ENCODE measurements around the gene MCF2L. TPM values are rescaled to one million over a fixed set of nuclear protein-coding genes. Genes with fewer than 3 reads are reported as not detected.

Gene MCF2L
- total and polyA plus RNA-seq, 2 experiments from 2014 or later, result 4.8 to 25.6 TPM

DNA sequence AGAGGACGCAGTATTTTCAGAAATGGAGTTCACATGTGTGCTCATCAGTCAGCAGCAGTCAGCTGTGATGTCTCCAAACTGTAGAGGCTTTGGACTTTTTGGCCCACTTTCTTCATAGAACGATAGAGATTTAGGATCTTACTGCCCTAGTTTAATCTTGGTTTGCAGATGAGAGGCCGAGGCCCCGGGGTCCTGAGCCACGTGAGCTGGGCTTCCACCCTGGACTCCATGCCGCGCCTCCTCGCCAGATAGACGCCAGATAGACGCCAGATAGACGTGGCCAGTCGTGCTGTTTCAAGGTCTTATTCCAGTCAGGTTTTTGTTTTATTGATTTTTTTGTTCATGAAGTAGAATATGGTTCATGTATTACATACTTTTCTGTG lies 11.7 kb upstream of the MCF2L start (continued):
- TF ChIP-seq, protein P1, sequence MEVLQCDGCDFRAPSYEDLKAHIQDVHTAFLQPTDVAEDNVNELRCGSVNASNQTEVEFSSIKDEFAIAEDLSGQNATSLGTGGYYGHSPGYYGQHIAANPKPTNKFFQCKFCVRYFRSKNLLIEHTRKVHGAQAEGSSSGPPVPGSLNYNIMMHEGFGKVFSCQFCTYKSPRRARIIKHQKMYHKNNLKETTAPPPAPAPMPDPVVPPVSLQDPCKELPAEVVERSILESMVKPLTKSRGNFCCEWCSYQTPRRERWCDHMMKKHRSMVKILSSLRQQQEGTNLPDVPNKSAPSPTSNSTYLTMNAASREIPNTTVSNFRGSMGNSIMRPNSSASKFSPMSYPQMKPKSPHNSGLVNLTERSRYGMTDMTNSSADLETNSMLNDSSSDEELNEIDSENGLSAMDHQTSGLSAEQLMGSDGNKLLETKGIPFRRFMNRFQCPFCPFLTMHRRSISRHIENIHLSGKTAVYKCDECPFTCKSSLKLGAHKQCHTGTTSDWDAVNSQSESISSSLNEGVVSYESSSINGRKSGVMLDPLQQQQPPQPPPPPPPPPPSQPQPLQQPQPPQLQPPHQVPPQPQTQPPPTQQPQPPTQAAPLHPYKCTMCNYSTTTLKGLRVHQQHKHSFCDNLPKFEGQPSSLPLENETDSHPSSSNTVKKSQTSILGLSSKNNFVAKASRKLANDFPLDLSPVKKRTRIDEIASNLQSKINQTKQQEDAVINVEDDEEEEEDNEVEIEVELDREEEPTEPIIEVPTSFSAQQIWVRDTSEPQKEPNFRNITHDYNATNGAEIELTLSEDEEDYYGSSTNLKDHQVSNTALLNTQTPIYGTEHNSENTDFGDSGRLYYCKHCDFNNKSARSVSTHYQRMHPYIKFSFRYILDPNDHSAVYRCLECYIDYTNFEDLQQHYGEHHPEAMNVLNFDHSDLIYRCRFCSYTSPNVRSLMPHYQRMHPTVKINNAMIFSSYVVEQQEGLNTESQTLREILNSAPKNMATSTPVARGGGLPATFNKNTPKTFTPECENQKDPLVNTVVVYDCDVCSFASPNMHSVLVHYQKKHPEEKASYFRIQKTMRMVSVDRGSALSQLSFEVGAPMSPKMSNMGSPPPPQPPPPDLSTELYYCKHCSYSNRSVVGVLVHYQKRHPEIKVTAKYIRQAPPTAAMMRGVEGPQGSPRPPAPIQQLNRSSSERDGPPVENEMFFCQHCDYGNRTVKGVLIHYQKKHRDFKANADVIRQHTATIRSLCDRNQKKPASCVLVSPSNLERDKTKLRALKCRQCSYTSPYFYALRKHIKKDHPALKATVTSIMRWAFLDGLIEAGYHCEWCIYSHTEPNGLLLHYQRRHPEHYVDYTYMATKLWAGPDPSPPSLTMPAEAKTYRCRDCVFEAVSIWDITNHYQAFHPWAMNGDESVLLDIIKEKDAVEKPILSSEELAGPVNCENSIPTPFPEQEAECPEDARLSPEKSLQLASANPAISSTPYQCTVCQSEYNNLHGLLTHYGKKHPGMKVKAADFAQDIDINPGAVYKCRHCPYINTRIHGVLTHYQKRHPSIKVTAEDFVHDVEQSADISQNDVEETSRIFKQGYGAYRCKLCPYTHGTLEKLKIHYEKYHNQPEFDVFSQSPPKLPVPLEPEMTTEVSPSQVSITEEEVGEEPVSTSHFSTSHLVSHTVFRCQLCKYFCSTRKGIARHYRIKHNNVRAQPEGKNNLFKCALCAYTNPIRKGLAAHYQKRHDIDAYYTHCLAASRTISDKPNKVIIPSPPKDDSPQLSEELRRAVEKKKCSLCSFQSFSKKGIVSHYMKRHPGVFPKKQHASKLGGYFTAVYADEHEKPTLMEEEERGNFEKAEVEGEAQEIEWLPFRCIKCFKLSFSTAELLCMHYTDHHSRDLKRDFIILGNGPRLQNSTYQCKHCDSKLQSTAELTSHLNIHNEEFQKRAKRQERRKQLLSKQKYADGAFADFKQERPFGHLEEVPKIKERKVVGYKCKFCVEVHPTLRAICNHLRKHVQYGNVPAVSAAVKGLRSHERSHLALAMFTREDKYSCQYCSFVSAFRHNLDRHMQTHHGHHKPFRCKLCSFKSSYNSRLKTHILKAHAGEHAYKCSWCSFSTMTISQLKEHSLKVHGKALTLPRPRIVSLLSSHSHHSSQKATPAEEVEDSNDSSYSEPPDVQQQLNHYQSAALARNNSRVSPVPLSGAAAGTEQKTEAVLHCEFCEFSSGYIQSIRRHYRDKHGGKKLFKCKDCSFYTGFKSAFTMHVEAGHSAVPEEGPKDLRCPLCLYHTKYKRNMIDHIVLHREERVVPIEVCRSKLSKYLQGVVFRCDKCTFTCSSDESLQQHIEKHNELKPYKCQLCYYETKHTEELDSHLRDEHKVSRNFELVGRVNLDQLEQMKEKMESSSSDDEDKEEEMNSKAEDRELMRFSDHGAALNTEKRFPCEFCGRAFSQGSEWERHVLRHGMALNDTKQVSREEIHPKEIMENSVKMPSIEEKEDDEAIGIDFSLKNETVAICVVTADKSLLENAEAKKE (CRISPR knock-in tag; IDR thresholded peaks at IDR 0.05), result no peak

DNA sequence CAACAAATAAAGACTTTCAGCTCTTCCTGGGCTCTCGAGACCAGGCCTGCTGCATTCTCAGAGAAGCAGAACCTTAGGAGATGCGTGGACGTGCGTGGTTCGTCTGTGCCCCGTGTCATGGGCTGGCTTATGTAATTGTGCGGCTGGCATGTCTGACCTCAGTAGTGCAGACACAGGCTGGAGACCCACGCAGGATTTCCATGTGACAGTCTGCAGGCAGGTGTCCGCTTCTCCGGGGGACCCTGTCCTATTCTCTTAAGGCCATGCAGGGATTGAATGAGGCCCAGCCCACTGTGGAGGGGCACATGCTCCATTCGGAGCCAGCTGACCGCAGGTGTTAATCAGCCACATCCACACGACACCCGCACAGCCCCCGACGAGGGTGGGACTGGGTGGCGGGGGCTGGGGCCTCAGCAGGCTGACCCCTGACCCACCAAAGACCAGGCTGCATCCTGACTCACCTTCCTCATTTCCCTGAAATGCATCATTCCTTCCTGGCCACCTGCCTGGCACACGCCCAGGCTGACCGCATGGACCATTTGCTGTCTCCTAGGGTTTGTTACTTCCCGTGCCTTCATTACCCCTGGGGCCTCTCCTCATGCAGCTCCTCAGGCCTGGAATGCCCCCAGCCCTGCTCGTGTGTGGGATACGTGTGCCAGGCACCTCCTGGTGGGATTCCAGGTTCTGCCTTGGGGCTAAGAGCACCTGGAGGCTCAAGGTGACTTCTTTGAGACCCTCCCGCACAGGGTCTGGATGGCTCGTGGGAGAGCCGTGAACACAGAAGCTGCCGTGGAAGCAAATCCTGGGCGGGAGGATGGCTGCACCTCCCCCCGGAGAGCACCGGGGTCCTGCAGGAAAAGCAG lies 10.7 kb upstream of the MCF2L start:
- Histone ChIP-seq H3K4me2 (no peak overlapping the region), H4K20me1 (replicated peaks; ENCODE audit: insufficient read depth) (peaks cover 5% of the 10 kb centered on the region; the same call in 1 of the 2 replicates), H3K4me3 (no peak overlapping the region), H3K27me3 (ENCODE audit: insufficient read depth) (no peaks in the 10 kb centered on the region), H3K79me2 (replicated peaks; ENCODE audit: insufficient read depth) (no peaks in the 10 kb centered on the region), H3K4me1 (ENCODE audit: insufficient read depth) (peaks cover 6% of the 10 kb centered on the region; the same call in 1 of the 2 replicates), H3F3A (replicated peaks; ENCODE audit: low read depth) (no peaks in the 10 kb centered on the region), H3K9me2 (ENCODE audit: insufficient read depth) (no peaks in the 10 kb centered on the region), H2AFZ (no peak overlapping the region), H3K27ac (ENCODE audit: low read depth) (no peak overlapping the region), H3K36me3 (ENCODE audit: insufficient read depth) (no peaks in the 10 kb centered on the region)
- Mint-ChIP-seq H3K4me1 (peaks cover 22% of the 10 kb centered on the region), H3K27ac (no peak overlapping the region), H3K4me3 (no peak overlapping the region), H3K36me3 (ENCODE audit: low read depth) (no peaks in the 10 kb centered on the region), H3K27me3 (ENCODE audit: insufficient read depth, low read depth, poor library complexity) (peaks cover 21% of the 10 kb centered on the region), H3K9me3 (no peaks in the 10 kb centered on the region)
- DNase-seq (ENCODE audit: low spot score), result no peak
- no peak for ATAC-seq
- no peak for TF ChIP-seq POLR2AphosphoS5 (IDR thresholded peaks at IDR 0.05; ENCODE audit: low read depth)
- TF ChIP-seq, protein P2, sequence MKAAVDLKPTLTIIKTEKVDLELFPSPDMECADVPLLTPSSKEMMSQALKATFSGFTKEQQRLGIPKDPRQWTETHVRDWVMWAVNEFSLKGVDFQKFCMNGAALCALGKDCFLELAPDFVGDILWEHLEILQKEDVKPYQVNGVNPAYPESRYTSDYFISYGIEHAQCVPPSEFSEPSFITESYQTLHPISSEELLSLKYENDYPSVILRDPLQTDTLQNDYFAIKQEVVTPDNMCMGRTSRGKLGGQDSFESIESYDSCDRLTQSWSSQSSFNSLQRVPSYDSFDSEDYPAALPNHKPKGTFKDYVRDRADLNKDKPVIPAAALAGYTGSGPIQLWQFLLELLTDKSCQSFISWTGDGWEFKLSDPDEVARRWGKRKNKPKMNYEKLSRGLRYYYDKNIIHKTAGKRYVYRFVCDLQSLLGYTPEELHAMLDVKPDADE (IDR thresholded peaks at IDR 0.05), result no peak
- TF ChIP-seq, protein P3, sequence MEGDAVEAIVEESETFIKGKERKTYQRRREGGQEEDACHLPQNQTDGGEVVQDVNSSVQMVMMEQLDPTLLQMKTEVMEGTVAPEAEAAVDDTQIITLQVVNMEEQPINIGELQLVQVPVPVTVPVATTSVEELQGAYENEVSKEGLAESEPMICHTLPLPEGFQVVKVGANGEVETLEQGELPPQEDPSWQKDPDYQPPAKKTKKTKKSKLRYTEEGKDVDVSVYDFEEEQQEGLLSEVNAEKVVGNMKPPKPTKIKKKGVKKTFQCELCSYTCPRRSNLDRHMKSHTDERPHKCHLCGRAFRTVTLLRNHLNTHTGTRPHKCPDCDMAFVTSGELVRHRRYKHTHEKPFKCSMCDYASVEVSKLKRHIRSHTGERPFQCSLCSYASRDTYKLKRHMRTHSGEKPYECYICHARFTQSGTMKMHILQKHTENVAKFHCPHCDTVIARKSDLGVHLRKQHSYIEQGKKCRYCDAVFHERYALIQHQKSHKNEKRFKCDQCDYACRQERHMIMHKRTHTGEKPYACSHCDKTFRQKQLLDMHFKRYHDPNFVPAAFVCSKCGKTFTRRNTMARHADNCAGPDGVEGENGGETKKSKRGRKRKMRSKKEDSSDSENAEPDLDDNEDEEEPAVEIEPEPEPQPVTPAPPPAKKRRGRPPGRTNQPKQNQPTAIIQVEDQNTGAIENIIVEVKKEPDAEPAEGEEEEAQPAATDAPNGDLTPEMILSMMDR (conservative IDR thresholded peaks at IDR 0.05; ENCODE audit: low read depth in 2 of 2), result no peak
- TF ChIP-seq ZNF331 (CRISPR knock-in tag; IDR thresholded peaks at IDR 0.05; ENCODE audit: low read depth), result no peak
- TF ChIP-seq CREB1 (CRISPR knock-in tag; IDR thresholded peaks at IDR 0.05; ENCODE audit: low read depth), result no peak
- no peak for TF ChIP-seq EZH2 (IDR thresholded peaks at IDR 0.05; ENCODE audit: low read depth, unreplicated experiment)
- TF ChIP-seq, protein P4, sequence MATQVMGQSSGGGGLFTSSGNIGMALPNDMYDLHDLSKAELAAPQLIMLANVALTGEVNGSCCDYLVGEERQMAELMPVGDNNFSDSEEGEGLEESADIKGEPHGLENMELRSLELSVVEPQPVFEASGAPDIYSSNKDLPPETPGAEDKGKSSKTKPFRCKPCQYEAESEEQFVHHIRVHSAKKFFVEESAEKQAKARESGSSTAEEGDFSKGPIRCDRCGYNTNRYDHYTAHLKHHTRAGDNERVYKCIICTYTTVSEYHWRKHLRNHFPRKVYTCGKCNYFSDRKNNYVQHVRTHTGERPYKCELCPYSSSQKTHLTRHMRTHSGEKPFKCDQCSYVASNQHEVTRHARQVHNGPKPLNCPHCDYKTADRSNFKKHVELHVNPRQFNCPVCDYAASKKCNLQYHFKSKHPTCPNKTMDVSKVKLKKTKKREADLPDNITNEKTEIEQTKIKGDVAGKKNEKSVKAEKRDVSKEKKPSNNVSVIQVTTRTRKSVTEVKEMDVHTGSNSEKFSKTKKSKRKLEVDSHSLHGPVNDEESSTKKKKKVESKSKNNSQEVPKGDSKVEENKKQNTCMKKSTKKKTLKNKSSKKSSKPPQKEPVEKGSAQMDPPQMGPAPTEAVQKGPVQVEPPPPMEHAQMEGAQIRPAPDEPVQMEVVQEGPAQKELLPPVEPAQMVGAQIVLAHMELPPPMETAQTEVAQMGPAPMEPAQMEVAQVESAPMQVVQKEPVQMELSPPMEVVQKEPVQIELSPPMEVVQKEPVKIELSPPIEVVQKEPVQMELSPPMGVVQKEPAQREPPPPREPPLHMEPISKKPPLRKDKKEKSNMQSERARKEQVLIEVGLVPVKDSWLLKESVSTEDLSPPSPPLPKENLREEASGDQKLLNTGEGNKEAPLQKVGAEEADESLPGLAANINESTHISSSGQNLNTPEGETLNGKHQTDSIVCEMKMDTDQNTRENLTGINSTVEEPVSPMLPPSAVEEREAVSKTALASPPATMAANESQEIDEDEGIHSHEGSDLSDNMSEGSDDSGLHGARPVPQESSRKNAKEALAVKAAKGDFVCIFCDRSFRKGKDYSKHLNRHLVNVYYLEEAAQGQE (IDR thresholded peaks at IDR 0.05; ENCODE audit: unreplicated experiment), result no peak
- TF ChIP-seq JUNB (IDR thresholded peaks at IDR 0.05; ENCODE audit: unreplicated experiment), result no peak
